Neural progenitor cell (in vitro differentiated cells): ENCODE data around the gene RNF144A. TPM values are rescaled to one million over a fixed set of nuclear protein-coding genes. Genes with fewer than 3 reads are reported as not detected.

Experiments used
- DNase-seq: peaks from one replicate; pipeline ENCODE4 v3.0.0-alpha.2; 2016; ENCODE audit warnings: low spot score
- H2AFZ ChIP-seq: fragments of 200-600 bp; sonication (generic); replicated peaks from 2 replicates; pipeline ENCODE4 v1.6.1; 2016; ENCODE audit warnings: antibody characterized with exemption
- H3F3A ChIP-seq: fragments of 200-600 bp; sonication (generic); 2 replicates; pipeline ENCODE4 v1.6.1; 2016; ENCODE audit warnings: antibody characterized with exemption, low read depth
- H3K27ac ChIP-seq: fragments of 200-600 bp; sonication (generic); 2 replicates; pipeline ENCODE4 v1.5.1; 2016; ENCODE audit warnings: mild to moderate bottlenecking
- H3K27me3 ChIP-seq: fragments of 200-600 bp; sonication (generic); 2 replicates; pipeline ENCODE4 v1.6.1; 2016; ENCODE audit warnings: mild to moderate bottlenecking, moderate library complexity
- H3K36me3 ChIP-seq: fragments of 200-600 bp; sonication (generic); 2 replicates; pipeline ENCODE4 v1.5.1; 2016
- H3K4me1 ChIP-seq: fragments of 200-600 bp; sonication (generic); 2 replicates; pipeline ENCODE4 v1.6.1; 2016; ENCODE audit warnings: mixed run types
- H3K4me2 ChIP-seq: fragments of 200-600 bp; sonication (generic); 2 replicates; pipeline ENCODE4 v1.6.1; 2016
- H3K4me3 ChIP-seq: fragments of 200-600 bp; sonication (generic); 2 replicates; pipeline ENCODE4 v1.5.1; 2016
- H3K79me2 ChIP-seq: fragments of 200-600 bp; sonication (generic); 2 replicates; pipeline ENCODE4 v1.6.1; 2016; ENCODE audit warnings: low read depth
- H3K9ac ChIP-seq: fragments of 200-600 bp; sonication (generic); 2 replicates; pipeline ENCODE4 v1.6.1; 2016
- H3K9me3 ChIP-seq: fragments of 200-600 bp; sonication (generic); 2 replicates; pipeline ENCODE4 v1.5.1; 2016; ENCODE audit warnings: low read depth
- H4K20me1 ChIP-seq: fragments of 200-600 bp; sonication (generic); 2 replicates; pipeline ENCODE4 v1.6.1; 2016; ENCODE audit warnings: low read depth
- H3K27ac Mint-ChIP-seq: 3 replicates; pipeline ENCODE4 v1.8.0; 2021; ENCODE audit warnings: mixed read lengths
- H3K27me3 Mint-ChIP-seq: 2 replicates; pipeline ENCODE4 v1.8.0; 2022; ENCODE audit warnings: low read depth, mild to moderate bottlenecking, inconsistent platforms, moderate library complexity, mixed read lengths; ENCODE audit not compliant: insufficient read depth
- H3K36me3 Mint-ChIP-seq: 3 replicates; pipeline ENCODE4 v1.8.0; 2021; ENCODE audit warnings: mixed read lengths
- H3K4me1 Mint-ChIP-seq: 3 replicates; pipeline ENCODE4 v1.8.0; 2021; ENCODE audit warnings: mixed read lengths
- H3K4me3 Mint-ChIP-seq: 3 replicates; pipeline ENCODE4 v1.8.0; 2021; ENCODE audit warnings: mild to moderate bottlenecking, moderate library complexity, mixed read lengths
- H3K9me3 Mint-ChIP-seq: 3 replicates; pipeline ENCODE4 v1.8.0; 2020; ENCODE audit warnings: mixed read lengths
- EZH2 ChIP-seq: fragments of 200-600 bp; sonication (generic); IDR thresholded peaks from 2 replicates; pipeline ENCODE4 v1.6.1; 2017; ENCODE audit warnings: antibody characterized with exemption, mild to moderate bottlenecking, moderate library complexity
- EZH2phosphoT487 ChIP-seq: fragments of 200-600 bp; sonication (generic); IDR thresholded peaks from 2 replicates; pipeline ENCODE4 v1.6.1; 2017; ENCODE audit warnings: antibody characterized with exemption
- total RNA-seq: library from RNA; depleted of rRNA; stranded (reverse); fragments of >200 nt; gene quantifications from 2 replicates; pipeline ENCODE4 v1.2.3, GENCODE V29; 2015; ENCODE audit warnings: low replicate concordance
- TF ChIP-seq, protein P1 (sequence below): fragments of 200-600 bp; sonication (generic); IDR thresholded peaks from 2 replicates; pipeline ENCODE4 v1.5.1; 2017; ENCODE audit warnings: antibody characterized with exemption, mild to moderate bottlenecking

The RNF144A gene
- total RNA-seq, 1 donor from 2014 or later = 32.0 TPM

DNA sequence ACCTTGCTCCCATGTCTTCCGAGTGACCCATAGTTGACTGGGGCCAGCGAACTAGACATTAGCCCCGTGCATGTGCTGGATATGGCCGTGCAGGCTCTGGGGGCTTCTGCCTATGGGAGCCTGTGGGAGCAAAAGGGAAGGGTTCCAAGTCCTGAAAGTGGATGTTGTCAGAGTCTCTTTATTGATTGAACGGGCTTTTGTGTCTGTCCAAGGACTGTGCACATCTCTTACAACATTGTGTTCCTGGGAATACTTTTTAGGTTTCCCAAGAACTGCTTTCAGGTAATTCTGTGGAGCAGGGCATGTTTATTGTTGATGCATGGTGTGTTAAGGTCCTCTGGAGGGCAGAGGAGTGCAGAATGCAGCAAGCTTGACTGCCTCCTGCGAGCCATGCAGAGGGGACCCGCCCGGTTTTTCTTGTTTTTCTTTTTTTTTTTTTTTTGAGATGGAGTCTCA, 5.0 kb downstream of the RNF144A start:
- H3K27ac Mint-ChIP-seq = no peak overlapping the region
- peaks cover 2% of the 10 kb centered on the region for H3K9me3 Mint-ChIP-seq

DNA sequence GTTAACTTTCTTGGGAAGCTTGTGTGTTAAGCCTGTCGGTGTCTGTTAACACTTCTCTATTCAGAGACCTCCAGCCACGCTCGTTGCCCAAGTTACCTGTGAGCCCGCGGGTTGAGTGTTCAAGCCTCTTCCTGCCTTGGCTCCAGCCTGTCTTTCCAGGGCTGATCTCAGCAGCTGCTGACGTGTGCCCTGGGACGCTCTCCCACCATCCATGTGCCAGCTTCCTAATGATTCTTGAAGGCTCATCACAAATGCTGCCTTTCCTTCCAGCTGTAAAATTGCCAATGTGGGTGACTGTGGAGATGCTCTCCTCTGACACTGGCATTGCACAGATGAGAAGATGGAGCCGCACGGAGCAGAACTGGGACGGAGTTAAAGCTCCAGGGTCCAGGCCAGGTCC, 6.1 kb downstream of the RNF144A start:
- H3K9me3 ChIP-seq = no peaks in the 10 kb centered on the region
- Mint-ChIP-seq H3K4me3 (no peak overlapping the region), H3K36me3 (peaks cover 39% of the 10 kb centered on the region), H3K27ac (no peak overlapping the region), H3K9me3 (peaks cover 2% of the 10 kb centered on the region), H3K27me3 (peaks cover 5% of the 10 kb centered on the region), H3K4me1 (peaks cover 57% of the 10 kb centered on the region)
- no peak overlapping the region for H3K9ac ChIP-seq
- no peaks in the 10 kb centered on the region for H3F3A ChIP-seq
- H3K4me3 ChIP-seq = no peak overlapping the region
- no peak overlapping the region for H2AFZ ChIP-seq
- H3K36me3 ChIP-seq = no peaks in the 10 kb centered on the region
- H4K20me1 ChIP-seq = peaks cover 73% of the 10 kb centered on the region
- DNase-seq = no peak
- H3K4me1 ChIP-seq = peaks cover 9% of the 10 kb centered on the region
- H3K27me3 ChIP-seq = peaks cover 6% of the 10 kb centered on the region
- H3K4me2 ChIP-seq = no peak overlapping the region
- no peak for TF ChIP-seq EZH2
- TF ChIP-seq, protein P1, sequence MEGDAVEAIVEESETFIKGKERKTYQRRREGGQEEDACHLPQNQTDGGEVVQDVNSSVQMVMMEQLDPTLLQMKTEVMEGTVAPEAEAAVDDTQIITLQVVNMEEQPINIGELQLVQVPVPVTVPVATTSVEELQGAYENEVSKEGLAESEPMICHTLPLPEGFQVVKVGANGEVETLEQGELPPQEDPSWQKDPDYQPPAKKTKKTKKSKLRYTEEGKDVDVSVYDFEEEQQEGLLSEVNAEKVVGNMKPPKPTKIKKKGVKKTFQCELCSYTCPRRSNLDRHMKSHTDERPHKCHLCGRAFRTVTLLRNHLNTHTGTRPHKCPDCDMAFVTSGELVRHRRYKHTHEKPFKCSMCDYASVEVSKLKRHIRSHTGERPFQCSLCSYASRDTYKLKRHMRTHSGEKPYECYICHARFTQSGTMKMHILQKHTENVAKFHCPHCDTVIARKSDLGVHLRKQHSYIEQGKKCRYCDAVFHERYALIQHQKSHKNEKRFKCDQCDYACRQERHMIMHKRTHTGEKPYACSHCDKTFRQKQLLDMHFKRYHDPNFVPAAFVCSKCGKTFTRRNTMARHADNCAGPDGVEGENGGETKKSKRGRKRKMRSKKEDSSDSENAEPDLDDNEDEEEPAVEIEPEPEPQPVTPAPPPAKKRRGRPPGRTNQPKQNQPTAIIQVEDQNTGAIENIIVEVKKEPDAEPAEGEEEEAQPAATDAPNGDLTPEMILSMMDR = no peak
- TF ChIP-seq EZH2phosphoT487 = no peak
- no peak overlapping the region for H3K27ac ChIP-seq
- peaks cover 13% of the 10 kb centered on the region for H3K79me2 ChIP-seq

More for the DNA sequence above, 5.0 kb downstream of the RNF144A start:
- Mint-ChIP-seq H3K4me3 (no peak overlapping the region), H3K27me3 (peaks cover 5% of the 10 kb centered on the region), H3K4me1 (peaks cover 55% of the 10 kb centered on the region), H3K36me3 (peaks cover 34% of the 10 kb centered on the region)
- peaks cover 13% of the 10 kb centered on the region for H3K79me2 ChIP-seq
- no peak overlapping the region for H3K9ac ChIP-seq
- DNase-seq = peak; percentile 27
- no peaks in the 10 kb centered on the region for H3K36me3 ChIP-seq
- H2AFZ ChIP-seq = no peak overlapping the region
- H3K4me3 ChIP-seq = no peak overlapping the region
- no peak overlapping the region for H3K27ac ChIP-seq
- peaks cover 13% of the 10 kb centered on the region for H3K27me3 ChIP-seq
- H3K4me2 ChIP-seq = no peak overlapping the region
- TF ChIP-seq, protein P1 = peak; percentile 7
- no peak for TF ChIP-seq EZH2
- no peak for TF ChIP-seq EZH2phosphoT487
- H3K9me3 ChIP-seq = no peaks in the 10 kb centered on the region
- peaks cover 71% of the 10 kb centered on the region for H4K20me1 ChIP-seq
- H3F3A ChIP-seq = no peaks in the 10 kb centered on the region
- peaks cover 9% of the 10 kb centered on the region for H3K4me1 ChIP-seq

DNA sequence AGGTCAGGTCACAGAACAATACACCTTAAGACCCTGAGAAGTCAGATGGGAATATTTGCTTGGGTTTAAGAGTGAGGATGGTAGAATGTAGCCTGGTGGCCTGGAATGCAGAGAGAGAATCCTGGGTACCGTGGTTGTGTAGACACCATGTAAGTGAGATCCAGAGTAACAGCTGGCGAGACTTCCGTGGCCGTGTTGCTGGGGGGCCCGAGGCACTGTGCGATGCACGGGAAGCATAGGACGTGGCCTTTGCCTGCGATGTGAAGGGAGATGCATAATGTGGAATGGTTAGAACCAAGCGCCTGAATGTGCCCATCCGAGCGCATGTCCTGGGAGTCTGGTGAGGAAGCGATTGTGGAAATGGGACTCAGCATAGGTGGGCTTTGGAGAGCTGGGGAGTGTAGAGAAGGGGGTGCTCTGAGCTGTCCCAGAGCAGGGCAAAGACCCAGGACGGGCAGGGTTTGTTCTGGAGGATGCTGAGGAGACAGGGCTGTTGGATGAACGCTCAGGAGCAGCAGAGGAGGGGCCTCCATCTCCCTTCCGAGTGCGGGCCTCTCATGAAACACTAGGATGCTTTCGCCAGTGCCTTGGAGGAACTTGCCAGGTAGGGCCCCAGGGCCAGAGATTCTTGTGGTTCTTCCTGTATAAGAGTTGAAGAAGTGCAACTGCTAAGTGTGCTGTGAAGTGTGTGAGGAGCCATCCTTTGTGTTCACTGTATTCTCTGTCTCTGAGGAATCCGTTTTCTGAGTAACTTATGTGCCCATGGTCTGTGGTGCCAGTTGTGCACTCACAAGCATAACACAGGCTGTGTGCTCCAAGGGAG, 7.1 kb downstream of the RNF144A start:
- TF ChIP-seq EZH2 = no peak
- TF ChIP-seq, protein P1 = no peak
- TF ChIP-seq EZH2phosphoT487 = no peak
- Histone ChIP-seq H3K27ac (no peak overlapping the region), H3K4me2 (no peak overlapping the region), H3K9ac (no peak overlapping the region), H3K36me3 (no peaks in the 10 kb centered on the region), H4K20me1 (peaks cover 66% of the 10 kb centered on the region), H3K9me3 (no peaks in the 10 kb centered on the region), H3K4me3 (no peak overlapping the region), H2AFZ (no peak overlapping the region), H3K79me2 (peaks cover 13% of the 10 kb centered on the region), H3K4me1 (peaks cover 9% of the 10 kb centered on the region), H3K27me3 (peaks cover 5% of the 10 kb centered on the region), H3F3A (no peaks in the 10 kb centered on the region)
- H3K27ac Mint-ChIP-seq = peak overlapping the region; percentile 39
- H3K36me3 Mint-ChIP-seq = peaks cover 39% of the 10 kb centered on the region
- peaks cover 52% of the 10 kb centered on the region for H3K4me1 Mint-ChIP-seq
- H3K9me3 Mint-ChIP-seq = no peaks in the 10 kb centered on the region
- no peak overlapping the region for H3K4me3 Mint-ChIP-seq
- peaks cover 5% of the 10 kb centered on the region for H3K27me3 Mint-ChIP-seq
- no peak for DNase-seq
